Measurements from ENCODE around the gene SLC25A42.
A peak's percentile ranks its signal among the peaks of the same experiment; 100 is the strongest.
"Not testable (repeated sequence)": the region's sequence is repeated elsewhere in the genome, so short reads cannot be mapped to it uniquely, and the experiment has no call there.

The SLC25A42 gene

DNA sequence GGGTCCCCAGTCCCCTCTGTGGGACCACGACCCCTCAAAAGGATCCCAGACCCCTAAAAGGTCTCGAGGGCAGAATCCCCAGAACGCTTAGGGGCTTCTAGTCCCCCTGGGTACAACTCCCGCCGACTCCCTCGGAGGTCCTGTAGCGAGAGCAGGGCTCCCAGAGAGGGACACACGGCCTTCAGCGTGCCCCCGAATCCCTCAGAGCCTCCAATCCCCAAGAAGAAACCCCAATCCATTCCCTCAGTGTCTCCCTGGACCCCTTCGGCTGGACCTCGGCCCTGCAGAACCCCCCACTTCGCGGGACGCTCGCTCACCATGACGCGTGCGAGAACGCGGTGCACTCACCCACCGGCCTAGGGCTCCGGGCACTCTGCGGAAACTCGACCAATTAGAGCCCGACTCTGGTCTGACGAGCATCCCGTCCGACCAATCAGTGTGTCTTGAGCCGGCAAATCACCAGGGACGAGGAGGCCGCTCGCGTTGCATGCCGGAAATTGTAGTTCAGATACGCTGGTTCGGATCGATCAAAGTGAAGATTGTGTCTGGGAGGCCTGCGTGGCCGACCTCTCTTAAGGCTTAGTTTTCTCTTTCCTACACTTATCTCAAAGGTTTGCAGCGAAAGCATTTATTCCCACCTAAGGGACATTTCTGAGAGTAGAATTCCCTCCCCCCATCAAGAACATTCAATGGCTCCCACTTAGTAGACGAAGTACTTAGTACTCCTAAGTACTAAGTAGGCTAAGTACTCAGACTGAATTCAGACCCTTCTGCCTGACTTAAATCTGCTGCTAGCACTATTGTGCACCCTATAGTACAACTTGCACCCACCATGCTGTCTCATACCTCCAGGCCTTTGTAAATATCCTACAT, 74.6 kb downstream of the SLC25A42 start, which contains the start of gene TMEM161A:
TSS of gene TMEM161A (minus strand) at position 370 of the 873 bp plus-strand sequence. CDS start at position 320, 50 bp downstream.
- peak; percentile 98 for DNase-seq

DNA sequence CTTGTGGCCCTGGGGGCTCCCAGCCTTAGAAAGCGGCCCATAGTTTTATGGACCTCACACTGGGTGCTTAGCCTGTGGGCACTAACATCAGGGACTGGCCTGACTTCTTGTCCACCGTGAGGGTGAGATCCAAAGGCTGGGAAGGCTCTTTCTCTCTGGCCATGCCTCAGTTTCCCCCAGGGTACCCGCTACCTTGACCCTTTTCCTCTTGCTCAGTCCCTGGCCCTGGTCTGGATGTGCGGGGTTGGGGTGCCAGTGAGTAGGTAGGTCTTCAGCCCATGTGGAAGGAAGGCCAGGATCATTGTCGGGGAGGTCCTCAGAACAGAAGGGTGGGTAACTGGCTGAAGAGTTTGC, 76.1 kb downstream of the SLC25A42 start:
- no peak for DNase-seq

DNA sequence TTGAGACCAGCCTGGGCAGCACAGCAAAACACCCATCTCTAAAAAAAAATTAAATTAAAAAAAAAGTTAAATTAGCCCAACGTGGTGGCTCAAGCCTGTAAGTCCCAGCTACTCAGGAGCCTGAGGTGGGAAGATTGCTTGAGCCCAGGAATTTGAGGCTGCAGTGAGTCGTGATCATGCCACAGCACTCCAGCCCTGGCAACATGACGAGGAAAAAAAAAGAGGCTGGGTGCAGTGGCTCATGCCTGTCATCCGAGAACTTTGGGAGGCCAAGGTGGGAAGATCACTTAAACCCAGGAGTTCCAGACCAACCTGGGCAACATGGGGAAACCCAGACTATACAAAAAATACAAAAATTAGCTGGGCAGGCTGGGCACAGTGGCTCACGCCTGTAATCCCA, 76.7 kb downstream of the SLC25A42 start:
- DNase-seq = no peak

DNA sequence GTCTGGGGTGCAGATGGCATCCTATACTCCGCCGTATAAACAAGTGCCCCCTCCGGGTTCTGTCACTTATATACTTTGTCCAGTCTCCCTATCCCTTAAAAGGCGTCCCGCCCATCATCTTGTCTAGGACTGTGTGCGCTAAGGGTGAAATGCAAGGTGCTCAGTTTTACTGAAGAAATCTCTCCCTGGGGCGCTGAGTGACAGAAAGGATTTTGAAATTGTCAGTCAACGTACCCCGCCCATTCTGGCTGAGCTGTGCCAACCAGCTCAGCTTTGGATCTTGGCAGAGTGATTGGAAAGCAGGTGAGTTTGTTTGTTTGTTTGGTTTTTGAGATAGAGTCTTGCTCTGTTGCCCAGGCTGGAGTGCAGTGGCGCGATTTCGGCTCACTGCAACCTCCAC, 78.6 kb downstream of the SLC25A42 start:
- DNase-seq = no peak

DNA sequence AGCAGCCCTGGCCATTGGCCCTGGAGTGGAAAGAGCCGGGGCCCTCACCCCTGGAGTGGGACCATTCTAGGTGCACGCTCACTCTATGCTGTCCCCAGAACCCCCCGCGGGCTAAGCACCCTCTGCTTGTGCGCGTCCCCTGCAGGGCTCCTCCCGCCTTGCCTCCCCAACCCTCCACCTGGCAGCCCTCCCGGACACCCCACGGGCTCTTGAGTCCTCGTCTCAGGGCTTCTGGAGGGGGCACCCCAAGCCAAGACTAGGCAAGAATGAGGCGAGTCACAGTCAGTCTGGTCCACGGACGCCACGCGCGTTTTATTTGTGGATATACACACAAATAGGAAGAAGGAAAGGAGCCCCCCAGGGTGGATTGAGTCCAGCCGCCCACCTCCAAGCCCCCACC, 81.5 kb downstream of the SLC25A42 start:
- no peak for DNase-seq

DNA sequence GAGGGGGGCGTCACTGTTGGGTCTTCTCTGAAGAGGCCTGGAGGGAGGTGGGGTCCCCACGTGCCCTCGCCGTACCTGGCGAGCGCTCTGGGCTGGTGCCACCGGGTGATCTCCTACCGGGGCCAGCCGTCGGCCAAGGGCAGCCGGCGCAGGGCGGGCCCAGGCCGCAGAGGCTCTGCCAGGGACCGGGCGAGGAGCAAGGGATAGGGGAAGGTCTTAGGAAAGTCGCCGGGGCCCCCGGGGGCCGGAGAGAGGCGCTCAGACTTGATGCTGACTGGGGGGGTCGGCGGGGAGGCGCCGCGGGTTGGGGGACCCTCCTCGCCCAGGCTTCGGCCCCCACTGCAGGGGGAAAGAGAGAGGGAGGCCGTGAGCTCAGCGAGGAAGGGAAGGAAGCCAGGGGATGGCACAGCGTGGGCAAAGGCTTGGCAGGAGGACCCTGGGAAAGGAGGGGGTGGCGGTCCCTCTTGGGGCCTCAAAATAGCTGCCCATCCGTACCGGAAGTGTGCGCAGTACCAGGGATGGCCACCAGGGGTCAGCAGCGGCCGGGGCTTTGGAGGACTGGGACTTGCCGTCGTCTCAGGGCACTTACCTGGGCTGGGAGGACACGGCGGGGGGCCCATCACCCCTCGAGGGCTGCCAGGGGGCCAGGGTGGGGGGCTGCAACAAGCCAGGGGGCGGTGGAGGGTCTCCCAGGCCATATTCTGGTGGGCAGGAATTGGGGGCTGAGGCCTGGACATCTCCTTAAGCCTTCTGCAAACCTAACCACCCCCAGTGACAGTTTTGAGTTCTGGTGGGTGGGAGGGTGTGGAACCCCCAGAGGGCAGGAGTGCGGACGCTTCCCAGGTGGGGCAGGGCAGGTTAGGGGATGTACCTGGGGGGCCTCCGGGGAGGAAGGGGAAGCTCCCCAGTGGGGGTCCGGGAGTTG, 82.2 kb downstream of the SLC25A42 start:
- peak; percentile 77 for DNase-seq

DNA sequence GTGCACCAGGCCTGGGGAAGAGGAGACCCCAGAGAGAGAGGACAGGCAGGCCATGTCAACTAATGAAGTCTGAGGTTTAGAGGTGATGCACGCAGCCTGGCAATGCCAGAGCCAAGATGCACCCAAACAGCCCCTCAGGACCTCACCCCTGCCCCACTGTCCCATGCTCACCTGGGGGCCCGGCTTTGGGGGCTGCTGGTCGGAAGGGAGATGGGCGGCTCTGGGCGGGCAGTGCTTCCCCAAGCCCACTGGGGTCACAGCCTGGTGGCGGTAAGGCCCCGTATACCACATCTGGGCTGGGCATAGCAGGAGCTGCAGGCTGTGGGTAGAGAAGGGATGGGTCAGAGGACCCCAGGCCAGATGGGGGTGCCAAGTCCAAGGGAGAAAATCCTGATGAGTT, 83.1 kb downstream of the SLC25A42 start:
- DNase-seq = no peak

DNA sequence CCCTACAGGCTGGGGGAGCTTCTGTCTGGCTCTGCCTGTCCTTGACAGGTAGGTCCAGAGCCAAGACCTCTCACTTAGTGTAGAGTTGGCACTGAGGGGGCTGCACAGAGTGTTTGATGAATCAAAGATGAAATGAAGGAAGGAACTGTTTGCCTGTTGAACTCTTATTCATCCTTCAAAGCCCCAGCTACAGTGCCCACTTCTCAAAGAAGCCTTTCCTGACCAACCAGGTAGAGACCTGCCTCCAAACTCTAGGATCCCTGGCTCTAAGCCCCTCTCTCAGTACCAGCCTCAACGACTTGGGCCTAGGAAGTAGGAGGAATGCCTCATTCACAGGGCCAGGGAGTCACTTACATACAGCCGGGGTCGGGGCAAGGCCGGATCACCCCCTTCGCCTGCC, 83.5 kb downstream of the SLC25A42 start:
- no peak for DNase-seq

DNA sequence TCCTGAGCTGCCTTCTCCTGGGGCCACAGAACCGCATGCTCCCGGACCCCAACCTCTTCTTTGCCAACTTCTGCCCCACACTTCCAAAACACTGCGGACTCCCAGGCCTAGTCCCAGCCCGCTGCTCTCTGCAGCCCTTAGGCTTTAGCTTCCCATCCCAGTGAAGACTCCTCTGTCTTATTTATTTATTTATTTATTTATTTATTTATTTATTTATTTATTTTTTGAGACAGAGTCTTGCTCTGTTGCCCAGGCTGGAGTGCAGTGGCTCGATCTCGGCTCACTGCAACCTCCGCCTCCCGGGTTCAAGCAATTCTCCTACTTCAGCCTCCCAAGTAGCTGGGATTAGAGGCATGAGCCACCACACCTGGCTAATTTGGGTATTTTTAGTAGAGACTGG, 84.7 kb downstream of the SLC25A42 start:
- not testable (repeated sequence) for DNase-seq

DNA sequence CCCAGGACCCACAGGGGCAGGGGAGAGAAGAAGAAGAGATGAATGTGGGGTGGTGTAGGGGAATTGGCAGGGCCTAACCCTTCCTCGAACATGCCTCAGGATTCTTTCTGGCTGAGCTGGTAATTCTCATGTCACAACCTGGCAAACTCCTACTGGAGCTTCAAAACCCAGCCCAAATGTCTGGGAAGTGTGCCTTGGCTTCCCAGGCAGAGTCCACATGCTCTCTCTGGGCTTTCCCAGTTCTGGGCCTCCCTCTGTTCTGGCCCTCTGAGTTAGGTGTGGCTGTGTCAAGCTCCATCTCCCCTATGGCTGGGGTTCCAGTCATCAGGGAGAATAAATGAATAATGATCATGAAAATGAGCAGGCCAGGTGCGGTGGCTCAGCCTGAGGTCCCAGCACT, 85.6 kb downstream of the SLC25A42 start:
- DNase-seq = no peak

DNA sequence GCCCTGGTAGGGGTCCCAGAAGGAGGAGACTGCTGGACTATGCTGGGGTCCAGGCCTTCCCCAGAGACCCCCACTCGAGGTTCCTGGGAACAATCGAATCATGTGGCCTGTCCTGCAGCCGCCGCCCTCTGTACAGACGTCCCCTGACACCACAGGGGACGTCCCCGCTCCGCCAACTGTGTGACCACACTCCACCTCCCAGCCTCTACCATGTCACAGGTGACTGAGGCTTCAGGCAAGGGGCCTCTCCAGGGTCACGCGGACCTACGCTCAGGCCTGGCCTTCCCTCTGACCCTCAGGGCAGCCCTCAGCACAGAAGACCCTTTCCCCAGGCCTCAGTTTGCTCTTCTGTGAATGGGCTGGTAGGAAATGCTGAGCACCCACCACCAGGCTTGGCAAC, 87.6 kb downstream of the SLC25A42 start:
- no peak for DNase-seq

DNA sequence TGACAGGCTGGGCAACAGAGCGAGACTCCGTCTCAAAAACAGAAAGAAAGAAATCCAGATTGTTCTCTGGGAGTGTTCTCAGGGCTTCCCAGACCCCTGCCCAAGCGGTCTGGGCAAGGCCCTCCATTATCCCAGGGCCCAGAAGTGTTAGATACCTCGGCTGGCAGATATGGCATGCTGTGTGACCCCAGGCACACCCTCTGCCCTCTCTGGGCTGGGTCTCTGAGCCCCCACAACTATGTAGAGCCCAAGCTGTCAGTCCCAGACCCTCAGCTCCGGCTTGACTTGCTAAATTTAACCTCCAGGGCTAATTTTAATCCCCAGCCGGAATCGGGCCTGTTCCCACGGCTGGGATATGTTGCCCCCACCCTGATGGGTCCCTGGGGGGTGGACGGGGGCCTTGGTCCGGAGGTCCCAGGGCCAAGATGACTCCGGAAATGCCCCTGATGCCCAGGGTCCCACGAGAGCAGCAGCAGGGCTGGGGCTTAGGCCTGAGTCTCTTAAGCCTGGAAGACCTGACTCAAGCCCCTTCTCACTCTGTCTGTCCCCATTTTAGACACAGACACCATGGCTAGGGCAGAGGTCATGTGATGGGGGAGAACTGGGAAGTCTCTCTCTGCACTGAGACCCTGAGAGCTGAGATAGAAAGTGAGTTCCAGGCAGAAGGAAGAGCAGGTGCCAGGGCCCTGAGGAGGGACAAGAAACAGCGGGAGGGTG, 89.0 kb downstream of the SLC25A42 start:
- DNase-seq = no peak

DNA sequence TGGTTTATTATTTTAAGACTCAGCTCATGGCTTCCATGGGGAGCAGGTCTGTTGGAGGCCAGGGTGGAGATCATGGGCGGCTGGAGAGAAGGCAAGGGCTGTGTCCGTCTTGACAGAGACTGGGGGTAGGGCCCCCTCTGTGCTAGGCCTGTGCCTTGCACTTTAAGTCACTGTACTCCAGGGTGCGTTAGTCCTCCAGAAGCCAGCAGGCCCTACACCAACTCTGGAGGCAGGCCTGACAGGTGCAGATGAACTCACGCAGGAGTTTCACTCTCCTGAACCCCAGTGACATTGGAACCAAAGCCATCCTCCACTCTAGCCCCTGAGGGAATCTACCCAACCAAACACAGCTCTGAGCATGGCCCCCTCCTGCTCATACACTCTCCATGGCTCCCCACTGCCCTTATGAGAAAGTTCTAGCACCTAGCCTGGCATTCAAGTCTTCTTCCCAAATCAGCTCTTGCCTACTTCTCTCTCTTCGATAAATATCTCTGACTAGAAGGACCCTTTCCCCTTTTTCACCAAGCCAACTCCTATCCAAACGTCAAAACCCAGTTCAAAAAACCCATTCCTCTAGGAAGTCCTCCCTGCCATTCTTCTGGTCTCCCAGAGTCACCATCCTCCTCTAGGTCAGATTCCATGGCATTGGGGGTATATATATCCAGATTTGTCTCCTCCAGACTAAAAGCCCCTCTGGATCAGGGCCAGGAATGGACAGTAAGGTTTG, 91.1 kb downstream of the SLC25A42 start:
- DNase-seq = no peak

DNA sequence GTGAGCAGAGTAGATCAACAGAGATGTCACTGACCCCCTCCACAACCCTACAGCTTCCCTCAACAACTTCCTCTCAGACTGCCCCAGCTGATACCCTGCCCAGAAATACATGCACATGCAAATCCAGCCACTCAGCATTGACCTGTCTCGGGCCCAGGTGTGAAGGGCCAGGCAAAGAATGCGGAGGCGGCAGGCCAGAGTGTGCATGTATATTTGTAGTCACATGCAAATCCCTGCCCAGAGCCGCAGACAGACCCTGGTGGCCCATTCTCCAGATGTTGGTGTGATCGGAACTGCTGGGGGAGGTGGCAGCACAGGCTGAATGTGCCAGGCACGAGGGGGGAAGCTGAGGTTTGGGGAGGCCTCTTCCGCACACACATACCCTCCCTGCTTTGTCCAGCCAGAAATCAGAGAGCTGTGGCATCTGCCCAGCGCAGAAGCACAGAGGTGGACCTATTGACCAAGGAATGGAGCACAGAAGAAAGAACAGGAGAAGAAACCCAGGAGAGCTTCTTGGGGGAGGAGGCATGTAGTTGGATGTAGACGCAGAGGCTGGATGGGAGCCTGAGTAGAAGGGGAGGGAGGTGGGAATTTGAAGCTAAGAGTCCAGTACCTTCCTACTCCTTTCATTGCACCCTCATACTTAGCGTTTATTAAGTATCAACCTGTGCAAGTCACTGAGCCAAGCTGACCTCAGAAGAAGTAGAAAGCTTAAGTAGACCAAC, 91.9 kb downstream of the SLC25A42 start:
- no peak for DNase-seq

DNA sequence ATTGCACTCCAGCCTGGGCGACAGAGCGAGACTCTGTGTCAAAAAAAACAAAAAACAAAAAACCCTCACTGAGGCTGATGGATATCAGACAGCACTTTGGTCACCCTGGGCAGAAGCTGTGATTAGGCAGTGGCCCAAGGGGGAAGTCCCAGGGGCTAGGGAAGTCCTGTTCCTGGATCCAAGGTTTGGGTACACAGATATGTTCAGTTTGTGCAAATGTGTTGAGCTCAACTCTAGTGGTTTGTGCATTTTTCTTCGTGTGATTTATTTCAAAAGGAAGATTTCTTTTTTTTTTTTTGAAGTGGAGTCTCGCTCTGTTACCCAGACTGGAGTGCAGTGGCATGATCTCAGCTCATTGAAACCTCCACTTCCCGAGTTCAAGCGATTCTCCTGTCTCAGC, 94.0 kb downstream of the SLC25A42 start:
- DNase-seq = no peak

DNA sequence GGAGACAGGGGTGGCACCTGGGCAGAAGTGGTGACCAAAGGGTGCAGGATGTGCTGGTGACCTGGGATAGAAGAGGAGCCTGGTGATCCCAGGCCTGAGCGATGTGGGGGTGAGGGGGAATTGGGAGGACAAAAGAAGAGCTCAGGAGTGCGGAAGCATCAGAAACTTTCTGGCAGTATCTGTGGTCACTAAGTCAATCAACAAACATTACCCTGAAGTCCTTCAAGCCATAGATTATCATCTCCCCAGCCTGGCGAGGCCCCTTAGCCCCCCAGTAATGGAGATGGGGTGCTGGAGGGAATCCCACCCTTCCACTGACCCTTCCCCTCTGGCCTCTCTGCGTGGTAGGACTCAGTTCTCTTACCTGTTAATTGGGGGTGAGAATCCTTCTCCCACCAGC, 95.7 kb downstream of the SLC25A42 start:
- DNase-seq = no peak

DNA sequence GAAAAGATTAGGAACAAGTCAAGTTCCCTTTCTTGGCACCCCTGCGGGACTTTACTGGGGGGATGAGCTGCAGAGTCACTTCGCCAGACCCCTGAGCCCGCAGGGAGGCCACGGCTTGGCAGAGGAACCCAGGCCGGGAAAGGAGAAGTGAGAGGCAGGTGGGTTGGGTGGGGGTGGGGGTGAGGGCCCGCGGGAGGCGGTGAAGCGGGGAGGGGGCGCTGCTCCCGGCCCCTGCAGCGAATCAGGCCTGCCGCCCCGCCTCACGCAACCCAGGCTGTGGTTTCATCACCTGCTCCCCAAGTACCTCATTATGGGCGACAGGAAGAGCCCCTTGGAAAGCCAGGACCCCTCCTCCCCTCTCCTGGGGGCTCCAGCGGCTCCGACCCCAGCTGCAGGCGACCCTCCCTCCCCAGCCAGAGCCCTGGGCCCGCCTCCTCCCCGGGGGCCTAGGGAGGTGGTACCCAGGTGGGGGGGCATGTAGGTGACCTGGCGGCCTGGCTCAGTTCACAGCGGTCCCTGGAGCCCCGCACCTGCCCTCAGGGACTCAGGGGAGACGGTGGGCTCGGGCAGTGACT, 96.8 kb downstream of the SLC25A42 start:
- DNase-seq = no peak

DNA sequence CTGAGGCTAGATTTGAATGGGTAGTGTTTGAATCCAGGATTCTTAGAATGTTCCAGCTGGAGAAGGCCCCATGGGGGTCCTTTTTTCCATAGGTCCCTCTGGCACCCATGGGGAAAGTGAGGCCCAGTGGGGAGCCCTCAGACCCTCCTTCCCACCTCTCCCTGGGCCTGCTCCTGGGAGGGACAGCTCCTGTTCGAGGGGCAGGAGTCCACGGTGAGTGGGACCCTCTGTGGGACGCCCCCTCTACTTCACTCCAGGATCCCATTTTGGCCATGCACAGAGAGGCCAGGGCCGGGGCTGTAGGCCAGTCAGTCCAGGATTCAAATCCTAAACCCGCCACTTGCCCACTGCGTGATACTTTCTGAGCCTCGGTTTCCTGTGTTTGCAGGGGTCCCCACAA, 98.7 kb downstream of the SLC25A42 start:
- DNase-seq = no peak

Data from hematopoietic multipotent progenitor cell treated with erythropoietin and hydrocortisone succinate and interleukin-3 and kit ligand, for 8 days (in vitro differentiated cells).